ENCODE measurements around the gene DQX1. TPM values are rescaled to one million over a fixed set of nuclear protein-coding genes. Genes with fewer than 3 reads are reported as not detected.
"Not testable (repeated sequence)": the region's sequence is repeated elsewhere in the genome, so short reads cannot be mapped to it uniquely, and the experiment has no call there.

The DQX1 gene
- total RNA-seq, 1 donor from 2014 or later, result not detected

DNA sequence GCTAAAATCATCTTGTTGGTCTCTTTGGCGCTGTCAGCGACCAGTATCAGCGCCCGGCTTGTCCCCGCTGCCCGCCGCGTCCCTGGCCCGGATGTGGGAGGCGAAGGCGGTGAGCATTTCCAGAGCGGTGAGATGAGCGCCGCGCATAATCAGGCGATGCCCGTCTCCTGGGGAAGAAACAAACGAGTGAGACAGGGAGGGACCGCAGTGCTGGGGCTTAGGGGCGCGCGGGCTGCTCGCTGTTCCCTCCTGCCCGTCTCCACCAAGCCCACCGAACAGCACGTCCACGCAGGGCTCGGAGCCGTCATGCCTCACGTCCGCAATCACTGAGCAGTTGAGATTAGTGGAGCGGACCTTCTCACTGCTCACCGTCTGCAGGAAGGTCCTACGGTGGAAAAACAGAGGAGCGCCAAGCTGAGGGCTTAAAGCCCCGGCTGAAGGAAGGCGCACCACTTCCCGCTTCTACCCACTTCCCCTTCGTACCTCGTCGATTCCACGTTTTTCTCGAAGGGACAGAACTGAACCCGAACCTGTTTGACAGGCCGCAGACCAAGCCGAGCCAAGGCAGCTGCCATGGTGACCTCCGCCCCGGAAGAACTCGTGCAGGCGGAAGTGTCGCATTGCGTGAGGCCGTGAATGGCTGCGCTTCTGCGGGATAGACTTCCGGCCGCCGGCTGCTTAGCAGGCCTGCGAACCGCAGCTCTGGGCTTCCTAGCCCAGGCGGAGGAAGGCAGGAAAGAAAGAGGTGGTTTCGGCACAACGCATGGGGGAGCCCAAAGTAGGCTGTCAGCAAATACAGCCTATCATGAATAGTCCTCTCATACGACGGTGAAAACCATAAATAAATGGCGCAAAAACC, 53.7 kb downstream of the DQX1 start, which contains the start of gene MRPL53:
MRPL53 (minus strand) TSS at position 595 of the 859 bp plus-strand sequence; CDS start at position 575, 20 bp downstream.
- TF ChIP-seq, protein P1, sequence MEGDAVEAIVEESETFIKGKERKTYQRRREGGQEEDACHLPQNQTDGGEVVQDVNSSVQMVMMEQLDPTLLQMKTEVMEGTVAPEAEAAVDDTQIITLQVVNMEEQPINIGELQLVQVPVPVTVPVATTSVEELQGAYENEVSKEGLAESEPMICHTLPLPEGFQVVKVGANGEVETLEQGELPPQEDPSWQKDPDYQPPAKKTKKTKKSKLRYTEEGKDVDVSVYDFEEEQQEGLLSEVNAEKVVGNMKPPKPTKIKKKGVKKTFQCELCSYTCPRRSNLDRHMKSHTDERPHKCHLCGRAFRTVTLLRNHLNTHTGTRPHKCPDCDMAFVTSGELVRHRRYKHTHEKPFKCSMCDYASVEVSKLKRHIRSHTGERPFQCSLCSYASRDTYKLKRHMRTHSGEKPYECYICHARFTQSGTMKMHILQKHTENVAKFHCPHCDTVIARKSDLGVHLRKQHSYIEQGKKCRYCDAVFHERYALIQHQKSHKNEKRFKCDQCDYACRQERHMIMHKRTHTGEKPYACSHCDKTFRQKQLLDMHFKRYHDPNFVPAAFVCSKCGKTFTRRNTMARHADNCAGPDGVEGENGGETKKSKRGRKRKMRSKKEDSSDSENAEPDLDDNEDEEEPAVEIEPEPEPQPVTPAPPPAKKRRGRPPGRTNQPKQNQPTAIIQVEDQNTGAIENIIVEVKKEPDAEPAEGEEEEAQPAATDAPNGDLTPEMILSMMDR (IDR thresholded peaks at IDR 0.05; ENCODE audit: insufficient read depth, low read length, poor library complexity, severe bottlenecking), result no peak
- H3K27me3 ChIP-seq (ENCODE audit: control insufficient read depth, insufficient read depth, low read length), result no peaks in the 10 kb centered on the region
- H3K36me3 ChIP-seq (ENCODE audit: control insufficient read depth, insufficient read depth, low read length), result peaks cover 1% of the 10 kb centered on the region
- peak; percentile 56 for DNase-seq (ENCODE audit: low read depth)
- H3K4me3 ChIP-seq (ENCODE audit: low read depth, low read length), result peak within 1 kb of the TSS; percentile 76

DNA sequence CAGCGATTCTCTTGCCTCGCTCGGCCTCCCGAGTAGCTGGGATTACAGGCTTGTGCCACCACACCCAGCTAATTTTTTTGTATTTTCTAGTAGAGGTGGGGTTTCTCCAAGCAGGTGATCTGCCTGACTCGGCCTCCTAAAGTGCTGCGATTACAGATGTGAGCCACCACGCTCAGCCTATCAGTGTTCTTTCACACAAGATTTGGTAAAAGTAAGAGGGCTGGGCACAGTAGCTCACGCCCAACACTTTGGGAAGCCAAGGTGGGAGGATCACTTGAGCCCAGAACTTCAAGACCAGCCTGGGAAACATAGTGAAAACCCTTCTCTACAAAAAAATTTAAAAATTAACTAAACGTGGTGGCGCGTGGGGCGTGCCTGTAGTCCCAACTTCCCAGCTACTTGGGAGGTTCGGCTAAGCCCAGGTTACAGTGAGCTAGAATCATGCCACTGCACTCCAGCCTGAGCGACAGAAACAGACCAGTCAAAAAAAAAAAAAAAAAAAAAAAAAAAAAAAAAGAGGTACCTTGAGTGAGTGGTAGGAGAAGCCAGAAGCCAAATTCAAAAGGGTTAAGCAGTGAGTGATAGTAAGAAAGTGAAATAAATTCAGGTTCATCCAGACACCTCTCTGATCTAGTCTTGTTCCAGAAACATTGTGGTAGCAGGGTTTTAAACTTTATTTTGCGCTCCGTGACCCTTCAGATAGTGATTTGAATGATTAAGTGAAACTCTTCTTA, 54.5 kb downstream of the DQX1 start:
- DNase-seq (ENCODE audit: low read depth), result no peak

DNA sequence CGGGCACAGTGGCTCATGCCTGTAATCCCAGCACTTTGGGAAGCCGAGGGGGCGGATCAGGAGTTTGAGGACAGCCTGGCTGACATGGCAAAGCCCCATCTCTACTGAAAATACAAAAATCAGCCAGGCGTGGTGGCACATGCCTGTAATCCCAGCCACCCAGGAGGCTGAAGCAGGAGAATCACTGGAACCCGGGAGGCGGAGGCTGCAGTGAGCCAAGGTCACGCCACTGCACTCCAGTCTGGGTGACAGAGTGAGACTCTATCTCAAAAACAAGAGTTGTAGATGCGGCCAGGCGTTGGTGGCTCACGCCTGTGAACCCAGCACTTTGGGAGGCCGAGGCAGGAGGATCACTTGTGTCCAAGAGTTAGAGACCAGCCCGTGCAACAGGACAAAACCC, 55.3 kb downstream of the DQX1 start:
- H3K4me3 ChIP-seq (ENCODE audit: low read depth, low read length); H3K27me3 ChIP-seq (ENCODE audit: control insufficient read depth, insufficient read depth, low read length); H3K36me3 ChIP-seq (ENCODE audit: control insufficient read depth, insufficient read depth, low read length); DNase-seq (ENCODE audit: low read depth): not testable (repeated sequence)

More for the DNA sequence above, 54.5 kb downstream of the DQX1 start:
- Histone ChIP-seq H3K4me3 (ENCODE audit: low read depth, low read length) (peak overlapping the region; percentile 76), H3K27me3 (ENCODE audit: control insufficient read depth, insufficient read depth, low read length) (no peaks in the 10 kb centered on the region), H3K36me3 (ENCODE audit: control insufficient read depth, insufficient read depth, low read length) (peaks cover 1% of the 10 kb centered on the region)
- TF ChIP-seq, protein P1 (IDR thresholded peaks at IDR 0.05; ENCODE audit: insufficient read depth, low read length, poor library complexity, severe bottlenecking), result no peak

Other genes with a start within 250 kb of the DQX1 start
- 1.2 and 1.8 TPM in 2 replicates for gene SLC4A5, start 182.8 kb downstream of the DQX1 start, total RNA-seq
- 124 and 129 TPM in 2 replicates for gene DCTN1, start 145.9 kb downstream of the DQX1 start, total RNA-seq
- 3.0 and 4.3 TPM in 2 replicates for gene C2orf81, start 104.6 kb downstream of the DQX1 start, total RNA-seq
- 24.6 and 28.0 TPM in 2 replicates for gene WDR54, start 104.5 kb downstream of the DQX1 start, total RNA-seq
- gene RTKN, start 84.3 kb downstream of the DQX1 start, total RNA-seq, result 88.4 and 103 TPM in 2 replicates
- gene INO80B, start 71.1 kb downstream of the DQX1 start, total RNA-seq, result 20.6 and 31.3 TPM in 2 replicates
- gene WBP1, start 67.8 kb downstream of the DQX1 start, total RNA-seq, result 78.9 and 96.9 TPM in 2 replicates
- gene MOGS, start 60.8 kb downstream of the DQX1 start, total RNA-seq, result 68.1 and 70.9 TPM in 2 replicates
- gene MRPL53, start 53.6 kb downstream of the DQX1 start, total RNA-seq, result 18.7 and 24.6 TPM in 2 replicates
- gene CCDC142, start 43.2 kb downstream of the DQX1 start, total RNA-seq, result 4.4 and 9.5 TPM in 2 replicates
- 19.1 and 20.3 TPM in 2 replicates for gene TTC31, start 43.1 kb downstream of the DQX1 start, total RNA-seq
- 1.9 and 3.4 TPM in 2 replicates for gene LBX2, start 26.6 kb downstream of the DQX1 start, total RNA-seq
- 17.1 and 19.3 TPM in 2 replicates for gene PCGF1, start 18.5 kb downstream of the DQX1 start, total RNA-seq
- 0.27 TPM in 1 of 2 replicates, not detected in the other for gene TLX2, start 11.8 kb downstream of the DQX1 start, total RNA-seq
- 143 TPM in 2 replicates for gene AUP1, start 3.5 kb upstream of the DQX1 start, total RNA-seq
- gene HTRA2, start 3.7 kb upstream of the DQX1 start, total RNA-seq, result 35.1 and 36.0 TPM in 2 replicates
- gene LOXL3, start 27.7 kb upstream of the DQX1 start, total RNA-seq, result 3.3 and 4.2 TPM in 2 replicates
- gene DOK1, start 28.5 kb upstream of the DQX1 start, total RNA-seq, result 23.6 and 27.7 TPM in 2 replicates
- 1.3 and 1.6 TPM in 2 replicates for gene M1AP, start 122.1 kb upstream of the DQX1 start, total RNA-seq
- 11.2 and 16.4 TPM in 2 replicates for gene SEMA4F, start 128.0 kb upstream of the DQX1 start, total RNA-seq